NCI-H2081 treated with DMSO at 0.1 percent for 48 hours (cell line): ENCODE data around the gene KRT6A.

Experiments
- DNase-seq: peaks from one replicate; lab custom pipeline; 2025; lab: John Stamatoyannopoulos, UW

KRT6A gene

DNA sequence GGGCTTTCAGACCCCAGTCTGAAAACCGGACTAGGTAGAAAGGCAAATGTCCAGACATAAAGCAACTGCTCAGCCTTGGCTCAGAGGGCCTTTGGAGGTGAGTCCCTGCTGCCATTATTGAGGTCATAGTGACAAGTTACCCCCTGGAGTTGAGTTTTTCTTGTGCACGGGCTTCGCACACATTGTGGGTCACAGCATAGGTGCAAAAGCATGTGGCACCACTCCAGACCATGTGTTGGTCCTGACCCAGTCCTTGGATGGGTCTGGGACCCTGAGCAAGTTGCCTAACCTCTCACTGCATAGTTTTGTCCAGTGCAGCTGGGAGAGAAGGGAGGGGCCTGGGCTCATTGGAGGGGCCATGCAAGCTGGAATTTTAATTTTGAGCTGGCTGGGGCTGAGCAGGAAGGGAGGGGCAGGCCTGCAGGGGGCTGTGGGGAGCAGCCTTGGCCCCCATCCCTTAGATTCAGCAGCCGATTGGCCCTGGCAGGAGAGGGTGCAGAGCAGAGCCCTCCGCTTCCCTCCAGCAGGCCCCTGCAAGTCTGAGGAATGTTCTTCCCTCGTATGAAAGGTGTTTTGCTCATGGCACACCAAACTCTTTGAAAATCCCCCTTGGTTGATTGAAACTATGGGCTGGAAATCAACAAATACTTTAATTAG lies 31.3 kb upstream of the KRT6A start:
- no peak for DNase-seq

DNA sequence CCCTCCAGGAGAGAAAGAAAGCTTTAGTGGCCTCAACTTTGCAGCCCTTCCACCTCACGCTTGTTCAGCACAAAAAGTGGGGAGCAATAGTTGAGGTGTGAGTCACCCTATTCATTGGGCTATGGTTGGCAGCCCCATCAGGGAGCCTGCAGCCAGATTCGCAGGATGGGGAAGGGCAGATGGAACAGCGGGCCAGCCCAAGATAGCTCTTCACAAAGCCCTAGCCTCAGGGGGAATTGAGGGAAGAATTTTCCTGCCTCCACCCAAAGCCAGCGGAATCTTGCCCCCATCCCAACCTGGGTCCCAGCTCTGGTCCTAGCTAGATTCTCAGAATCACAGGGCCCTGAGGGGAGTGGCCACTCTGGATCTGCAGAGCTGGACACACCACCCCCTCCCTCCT lies 30.8 kb upstream of the KRT6A start:
- no peak for DNase-seq

DNA sequence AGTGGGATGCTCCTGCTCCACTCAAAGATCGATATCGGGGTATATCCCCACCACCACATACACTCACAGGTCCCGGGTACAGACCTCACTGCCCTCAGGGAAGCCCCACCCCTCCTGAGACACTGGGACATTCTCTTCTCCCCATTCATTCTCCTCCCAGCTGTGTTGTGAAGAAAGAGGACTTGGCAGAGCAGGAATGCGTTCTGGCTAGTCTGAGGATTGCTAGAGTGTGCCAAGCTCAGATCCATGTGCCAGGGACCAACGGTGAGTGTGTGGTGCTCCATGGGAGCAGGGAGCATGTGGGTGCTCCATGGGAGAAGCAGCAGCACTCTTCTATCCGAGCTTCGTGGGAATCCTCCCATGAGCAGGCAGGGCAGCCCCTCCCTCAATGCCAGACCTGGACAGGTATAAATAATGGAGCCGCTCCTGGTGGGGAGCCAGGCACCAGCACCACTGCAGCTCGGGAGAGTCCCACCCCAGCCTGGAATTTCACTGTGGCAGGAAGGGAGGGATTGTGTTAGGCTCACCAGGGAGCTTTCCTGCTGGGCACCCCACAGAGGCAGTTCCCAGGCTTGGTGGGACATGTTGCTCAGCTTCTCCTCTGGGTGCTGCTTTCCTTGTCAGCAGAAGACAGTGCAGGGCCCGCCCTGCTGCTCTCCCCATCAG lies 29.4 kb upstream of the KRT6A start:
- DNase-seq, result no peak

GRCh38 chr12:52521568-52522266 lies 28.7 kb upstream of the KRT6A start:
- DNase-seq, result no peak

DNA sequence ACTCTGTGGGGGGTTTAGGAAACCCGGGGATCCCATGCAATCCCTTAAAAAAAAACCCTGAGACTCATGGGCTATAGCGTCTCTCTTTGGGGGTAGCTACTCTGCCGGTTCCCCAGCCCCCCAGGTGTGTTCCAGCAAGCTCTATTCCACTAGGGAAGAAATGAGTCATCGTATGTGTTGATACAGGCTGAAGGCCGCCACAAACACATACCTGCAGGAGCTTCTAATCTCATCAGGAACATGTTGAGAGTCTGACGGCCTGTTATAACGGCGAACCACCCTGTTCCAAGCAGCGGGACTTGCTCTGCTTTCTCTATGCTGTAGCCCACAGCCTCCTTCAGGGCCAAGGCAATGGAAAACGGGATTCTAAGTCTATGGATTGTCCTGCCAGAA lies 28.1 kb upstream of the KRT6A start:
- DNase-seq, result no peak

GRCh38 chr12:52519826-52520662 lies 27.0 kb upstream of the KRT6A start, which contains the start of gene KRT5:
TSS of gene KRT5 (minus strand) at chr12:52520394. CDS start at chr12:52520296, 98 bp downstream.
- DNase-seq, result no peak

DNA sequence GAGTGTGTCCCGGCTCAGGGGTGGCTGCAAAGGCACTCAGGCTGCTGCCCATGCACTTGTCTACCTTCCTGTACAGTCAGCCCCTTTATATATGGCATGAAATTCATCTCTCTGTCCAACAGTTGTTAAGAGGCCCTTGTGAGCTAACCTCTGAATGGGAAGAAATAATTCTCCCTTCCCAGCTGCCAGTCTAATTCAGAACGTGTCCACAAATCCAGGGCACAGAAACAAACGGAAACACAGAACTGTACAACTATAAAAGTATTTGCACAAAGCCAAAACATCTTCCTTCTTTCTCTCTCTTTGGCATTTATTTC lies 26.3 kb upstream of the KRT6A start:
- no peak for DNase-seq

DNA sequence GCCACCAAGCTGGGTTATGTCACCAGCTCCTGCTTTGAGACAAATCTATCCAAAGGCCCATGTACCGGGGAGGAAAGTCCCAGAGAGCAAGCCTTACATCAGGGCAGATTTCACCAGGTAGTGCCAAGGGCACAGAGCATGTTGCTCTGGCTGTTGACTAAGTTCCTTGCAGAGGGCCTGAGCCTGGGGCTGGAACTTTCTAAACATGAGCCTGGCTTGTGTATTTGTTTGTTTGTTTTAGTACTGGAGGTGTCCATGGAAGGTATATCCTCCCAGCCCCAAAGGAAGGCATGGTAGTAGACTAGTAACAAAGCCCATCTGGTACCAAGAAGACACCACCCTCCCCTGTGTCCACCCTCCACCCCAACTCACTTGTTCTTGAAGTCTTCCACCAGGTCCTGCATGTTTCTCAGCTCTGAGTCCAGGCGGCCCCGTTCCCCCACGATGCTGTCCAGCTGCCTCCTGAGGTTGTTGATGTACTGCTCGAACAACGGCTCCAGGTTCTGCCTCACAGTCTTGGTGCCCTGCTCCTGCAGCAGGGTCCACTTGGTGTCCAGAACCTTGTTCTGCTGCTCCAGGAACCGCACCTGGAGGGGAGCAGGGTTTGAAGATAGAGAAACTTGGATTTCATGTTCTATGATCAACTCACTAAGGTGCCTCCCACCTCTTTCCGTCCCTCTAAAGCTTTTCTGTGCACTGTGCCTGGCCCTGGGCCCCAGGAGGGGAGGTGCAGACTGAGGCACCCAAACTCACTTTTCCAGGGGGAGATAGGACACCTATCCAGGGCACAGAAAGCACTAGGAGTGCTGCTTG lies 25.7 kb upstream of the KRT6A start:
- DNase-seq, result no peak

DNA sequence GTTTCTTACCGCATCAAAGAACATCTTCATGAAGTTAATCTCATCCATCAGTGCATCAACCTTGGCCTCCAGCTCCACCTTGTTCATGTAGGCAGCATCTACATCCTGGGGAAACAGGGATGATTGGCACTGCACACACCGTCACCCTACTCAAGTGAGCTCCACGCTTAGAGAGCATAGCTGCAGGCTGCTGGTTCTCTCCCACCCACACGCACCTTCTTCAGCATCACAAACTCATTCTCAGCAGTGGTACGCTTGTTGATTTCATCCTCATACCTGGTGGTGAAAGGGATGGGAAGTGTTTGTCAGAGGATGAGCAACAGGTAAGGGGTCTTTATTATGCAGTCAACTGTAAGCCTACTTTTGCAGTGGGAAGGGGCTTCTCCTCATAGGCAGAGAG lies 24.8 kb upstream of the KRT6A start:
- DNase-seq, result no peak

GRCh38 chr12:52517005-52517835 lies 24.2 kb upstream of the KRT6A start:
- no peak for DNase-seq

DNA sequence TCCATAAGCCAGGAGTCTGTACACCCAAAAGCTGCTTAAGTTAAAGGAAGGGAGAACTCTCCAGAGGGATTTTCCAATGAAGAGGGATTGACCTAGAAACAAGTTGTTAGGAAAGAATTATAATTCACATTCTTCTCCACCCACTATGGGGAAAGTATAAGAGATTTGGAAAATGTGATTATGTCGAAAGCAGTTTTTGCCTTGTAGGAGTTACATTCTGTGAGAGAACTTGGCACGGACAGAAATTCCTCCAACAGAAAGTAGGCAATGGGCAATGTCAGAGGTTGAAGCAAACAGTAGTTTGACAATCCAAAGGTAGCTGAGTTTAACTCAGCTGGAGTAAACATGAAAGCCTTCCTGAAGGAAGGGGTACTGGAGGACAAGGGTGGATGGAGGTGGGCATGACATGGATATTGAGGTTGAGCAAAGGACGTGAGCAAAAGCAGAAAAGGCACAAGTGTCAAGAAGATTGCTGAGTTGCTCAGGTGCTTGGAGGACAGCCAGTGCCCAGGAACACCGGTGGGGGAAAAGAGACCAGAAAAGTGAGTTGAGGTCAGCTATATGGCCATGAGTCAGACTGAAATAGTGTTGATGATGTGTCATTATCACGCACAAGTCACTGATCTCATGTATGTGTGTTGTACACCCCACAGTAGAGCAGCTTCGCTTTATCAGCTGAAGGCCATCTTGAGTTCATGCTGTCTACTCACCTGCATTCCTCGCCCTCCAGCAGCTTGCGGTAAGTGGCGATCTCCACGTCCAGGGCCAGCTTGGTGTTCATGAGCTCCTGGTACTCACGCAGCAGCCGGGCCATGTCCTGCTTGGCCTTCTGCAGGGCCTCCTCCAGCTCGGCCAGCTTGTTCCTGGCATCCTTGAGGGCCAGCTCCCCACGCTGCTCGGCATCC lies 23.1 kb upstream of the KRT6A start:
- DNase-seq, result no peak

DNA sequence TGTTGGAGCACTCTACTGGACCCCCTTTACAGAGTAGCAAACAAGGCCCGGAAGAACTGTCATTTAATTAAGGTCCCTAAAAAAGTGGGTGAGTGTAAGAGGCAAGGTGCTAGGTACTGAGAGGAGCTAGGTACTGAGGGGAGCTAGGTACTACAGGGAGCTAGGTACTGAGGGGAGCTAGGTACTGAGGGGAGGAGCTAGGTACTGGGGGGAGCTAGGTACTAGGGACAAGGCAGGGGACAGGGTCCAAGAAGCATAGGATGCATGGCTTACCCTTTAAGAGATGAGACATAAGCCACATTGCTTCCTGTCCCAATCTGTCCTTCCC lies 22.2 kb upstream of the KRT6A start:
- no peak for DNase-seq

DNA sequence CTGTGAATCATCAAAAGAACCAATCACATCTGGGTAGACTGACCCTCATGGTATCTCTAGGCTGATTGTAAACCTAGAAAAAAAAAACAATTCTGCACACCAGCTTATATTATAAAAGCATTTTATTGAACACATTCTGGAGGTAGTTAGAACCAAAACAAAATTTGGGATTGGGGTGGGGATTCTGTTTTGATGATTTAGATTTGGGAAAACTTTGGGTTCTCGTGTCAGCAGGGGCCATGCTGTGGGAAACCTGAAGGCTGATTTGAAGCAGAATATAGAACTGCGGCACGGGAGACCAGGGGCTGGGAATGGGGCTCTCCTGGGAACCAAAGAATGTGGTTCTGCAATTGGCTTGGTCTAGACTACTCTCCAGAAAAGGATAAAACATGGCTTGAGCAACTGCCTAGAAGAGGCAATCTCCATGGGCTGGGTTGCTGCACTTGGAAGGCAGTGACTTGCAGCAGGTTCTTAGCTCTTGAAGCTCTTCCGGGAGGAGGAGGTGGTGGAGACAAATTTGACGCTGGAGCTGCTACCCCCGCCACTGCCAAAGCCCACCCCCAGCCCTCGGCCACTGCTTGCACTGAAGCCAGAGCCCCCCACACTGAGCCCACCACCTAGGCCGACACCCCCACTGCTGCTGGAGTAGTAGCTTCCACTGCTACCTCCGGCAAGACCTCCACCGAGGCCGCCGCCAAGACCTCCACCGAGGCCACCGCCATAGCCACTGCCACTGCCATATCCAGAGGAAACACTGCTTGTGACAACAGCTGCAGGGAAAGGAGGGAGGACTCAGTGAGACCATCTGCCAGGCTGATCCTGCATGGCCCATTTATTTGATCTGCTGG lies 21.6 kb upstream of the KRT6A start:
- DNase-seq, result no peak

DNA sequence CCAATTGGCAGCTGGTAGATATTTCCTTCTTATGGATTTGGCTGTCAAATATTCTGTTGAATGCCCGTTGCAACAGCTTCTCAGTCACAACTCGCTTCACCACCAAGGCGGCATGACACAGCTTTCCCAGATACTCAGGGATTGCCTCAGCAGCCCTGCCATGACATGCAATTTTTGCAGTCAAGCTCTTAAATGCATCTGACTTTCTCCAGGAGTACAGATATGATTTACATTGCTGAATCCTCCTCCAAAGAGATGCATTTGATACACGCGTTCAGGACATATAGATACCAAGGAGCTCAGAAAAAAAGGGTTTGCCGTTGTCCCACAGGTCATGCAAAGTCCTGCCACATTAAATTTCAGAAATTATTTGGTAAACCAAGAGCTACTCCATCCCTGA lies 20.7 kb upstream of the KRT6A start:
- DNase-seq, result no peak

DNA sequence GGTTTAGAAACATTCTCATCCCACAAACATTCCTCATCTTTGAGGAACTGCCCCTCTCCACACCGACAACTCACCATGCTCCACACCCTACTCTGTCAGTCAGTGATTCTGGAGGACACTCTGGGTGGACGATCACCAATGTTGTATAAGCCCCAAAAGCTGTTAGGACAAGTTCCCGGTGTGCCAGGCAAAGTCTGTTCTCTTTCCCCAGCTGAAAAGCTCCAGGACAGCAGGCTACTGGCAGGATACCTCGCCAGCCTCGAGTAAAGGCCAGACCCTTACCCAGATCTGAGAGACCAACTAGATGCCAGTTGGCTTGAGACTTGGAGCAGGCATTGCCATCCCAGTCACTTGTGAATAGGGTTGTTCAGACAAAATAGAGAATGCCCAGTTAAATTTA lies 15.2 kb upstream of the KRT6A start:
- no peak for DNase-seq

DNA sequence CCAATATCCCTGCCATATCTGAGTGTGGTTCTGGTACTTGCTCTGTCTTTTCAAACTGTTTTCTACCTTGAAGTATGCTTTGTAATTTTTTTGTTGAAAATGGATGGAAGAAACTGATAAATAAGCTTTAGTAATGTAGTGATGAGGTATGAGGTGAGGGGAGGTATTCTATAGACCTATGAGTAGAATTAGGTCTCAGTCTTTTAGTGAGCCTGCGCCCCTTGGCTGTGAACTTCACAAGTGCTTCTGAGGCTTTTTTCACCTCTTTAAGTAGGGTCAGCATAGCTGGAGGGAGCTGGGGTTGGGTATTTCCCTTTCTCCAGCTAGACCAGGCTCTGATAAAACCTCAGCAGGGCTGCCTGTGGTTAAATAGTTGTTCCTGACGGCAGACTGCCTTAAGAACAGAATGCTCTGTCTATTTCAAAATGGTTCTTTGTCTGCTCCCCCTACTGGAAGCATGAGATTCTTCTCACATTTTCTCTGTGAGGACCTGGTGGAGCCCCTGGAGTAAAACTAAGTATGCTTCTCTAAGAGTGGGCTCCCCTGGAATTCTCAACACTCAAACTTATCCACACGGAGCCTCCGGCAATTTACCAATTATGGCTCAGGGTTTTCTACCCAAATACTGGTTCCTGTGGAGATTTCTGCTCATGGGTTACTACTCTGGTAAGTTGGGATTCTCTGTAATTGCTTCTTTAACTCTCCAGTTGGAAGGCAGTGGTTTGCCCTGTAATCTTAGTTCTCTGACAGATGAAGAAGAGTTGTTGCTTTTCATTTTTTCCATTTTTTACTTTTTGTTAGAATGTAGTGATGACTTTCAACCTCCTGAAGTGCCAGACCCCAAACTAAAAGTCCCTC lies 14.0 kb upstream of the KRT6A start:
- no peak for DNase-seq

DNA sequence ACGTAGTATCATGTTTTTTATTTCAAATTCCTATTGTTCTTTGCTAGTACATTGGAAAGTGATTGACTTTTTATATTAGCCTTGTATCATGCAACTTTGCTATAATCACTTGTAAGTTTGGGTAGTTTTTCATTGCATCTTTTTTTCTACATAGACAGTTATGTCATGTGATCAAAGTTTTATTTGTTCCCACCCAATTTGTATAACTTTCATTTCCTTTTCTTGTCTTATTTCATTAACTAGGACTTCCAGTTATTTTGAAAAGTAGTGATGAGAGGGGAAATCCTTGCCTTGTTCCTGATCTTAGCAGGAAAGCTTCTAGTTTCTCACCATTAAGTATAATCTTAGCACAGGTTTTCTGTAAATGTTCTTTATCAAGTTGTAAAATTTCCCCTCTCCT lies 9.8 kb upstream of the KRT6A start:
- DNase-seq, result no peak

- no peak for DNase-seq
Measured at GRCh38 chr12:52501490-52501889, 8.4 kb upstream of the KRT6A start.
